ENCODE results near the gene TCP11L2. TPM values are rescaled to one million over a fixed set of nuclear protein-coding genes. Genes with fewer than 3 reads are reported as not detected.

Gene TCP11L2
- total and polyA plus RNA-seq, 2 of the 13 experiments (the other 11 are each of a cell fraction or from before 2014, with no cell fraction given) = 4.6 to 24.1 TPM

DNA sequence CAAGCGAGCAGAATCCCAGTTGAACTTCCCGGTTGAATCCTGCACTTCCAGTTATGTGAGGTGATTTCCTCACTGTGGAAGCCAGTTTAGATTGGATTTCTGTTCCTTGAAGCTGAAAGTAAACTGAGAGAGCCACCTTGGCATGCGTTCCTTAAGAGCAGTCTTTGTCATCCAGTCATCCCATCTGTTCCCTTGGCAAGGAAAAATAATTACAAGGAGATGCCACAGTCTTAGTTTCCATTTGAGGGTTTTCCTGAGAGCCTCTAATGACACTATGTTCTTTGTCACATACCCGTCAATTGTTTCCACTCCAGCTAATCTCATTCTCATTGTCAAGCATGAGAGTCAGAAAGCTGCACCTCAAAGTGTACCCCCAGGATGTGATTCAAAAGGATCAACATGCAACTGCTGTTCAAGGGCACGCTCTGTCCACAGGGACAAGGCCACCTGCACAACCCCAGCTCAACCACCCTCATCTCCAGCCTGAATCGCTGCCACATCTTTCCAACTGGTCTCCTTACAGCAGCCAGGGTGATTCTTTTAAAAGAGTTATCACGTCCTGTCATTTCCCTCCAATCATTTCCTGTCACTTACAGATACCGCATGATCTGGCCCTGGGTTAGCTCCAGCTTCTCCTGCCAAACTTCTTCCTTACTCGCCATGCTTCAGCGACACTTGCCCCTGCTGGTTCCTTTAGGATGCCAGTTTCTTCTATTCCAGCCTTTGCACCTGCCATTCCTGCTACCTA is 18.0 kb upstream of the TCP11L2 start (continued):
- TF ChIP-seq, protein P1, sequence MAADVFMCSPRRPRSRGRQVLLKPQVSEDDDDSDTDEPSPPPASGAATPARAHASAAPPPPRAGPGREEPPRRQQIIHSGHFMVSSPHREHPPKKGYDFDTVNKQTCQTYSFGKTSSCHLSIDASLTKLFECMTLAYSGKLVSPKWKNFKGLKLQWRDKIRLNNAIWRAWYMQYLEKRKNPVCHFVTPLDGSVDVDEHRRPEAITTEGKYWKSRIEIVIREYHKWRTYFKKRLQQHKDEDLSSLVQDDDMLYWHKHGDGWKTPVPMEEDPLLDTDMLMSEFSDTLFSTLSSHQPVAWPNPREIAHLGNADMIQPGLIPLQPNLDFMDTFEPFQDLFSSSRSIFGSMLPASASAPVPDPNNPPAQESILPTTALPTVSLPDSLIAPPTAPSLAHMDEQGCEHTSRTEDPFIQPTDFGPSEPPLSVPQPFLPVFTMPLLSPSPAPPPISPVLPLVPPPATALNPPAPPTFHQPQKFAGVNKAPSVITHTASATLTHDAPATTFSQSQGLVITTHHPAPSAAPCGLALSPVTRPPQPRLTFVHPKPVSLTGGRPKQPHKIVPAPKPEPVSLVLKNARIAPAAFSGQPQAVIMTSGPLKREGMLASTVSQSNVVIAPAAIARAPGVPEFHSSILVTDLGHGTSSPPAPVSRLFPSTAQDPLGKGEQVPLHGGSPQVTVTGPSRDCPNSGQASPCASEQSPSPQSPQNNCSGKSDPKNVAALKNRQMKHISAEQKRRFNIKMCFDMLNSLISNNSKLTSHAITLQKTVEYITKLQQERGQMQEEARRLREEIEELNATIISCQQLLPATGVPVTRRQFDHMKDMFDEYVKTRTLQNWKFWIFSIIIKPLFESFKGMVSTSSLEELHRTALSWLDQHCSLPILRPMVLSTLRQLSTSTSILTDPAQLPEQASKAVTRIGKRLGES (CRISPR knock-in tag; IDR thresholded peaks at IDR 0.05; ENCODE audit: borderline replicate concordance) = no peak
- TF ChIP-seq HNF1A (IDR thresholded peaks at IDR 0.05; ENCODE audit: low read depth) = peak; percentile 52; the same call in 1 of the 2 replicates
- TF ChIP-seq HNF1A (CRISPR knock-in tag; IDR thresholded peaks at IDR 0.05; ENCODE audit: borderline replicate concordance) = peak; percentile 63; the same call in 1 of the 2 replicates
- TF ChIP-seq PLRG1 (conservative IDR thresholded peaks at IDR 0.05) = no peak
- TF ChIP-seq FOXJ3 (CRISPR knock-in tag; IDR thresholded peaks at IDR 0.05; ENCODE audit: borderline replicate concordance) = peak; percentile 69; the same call in 1 of the 2 replicates
- peak; percentile 85 for TF ChIP-seq ZNF205 (CRISPR knock-in tag; IDR thresholded peaks at IDR 0.05)
- TF ChIP-seq SOX5 (CRISPR knock-in tag; IDR thresholded peaks at IDR 0.05; ENCODE audit: borderline replicate concordance) = peak; percentile 100
- no peak for TF ChIP-seq ZNF24 (IDR thresholded peaks at IDR 0.05)
- no peak for TF ChIP-seq GTF2F1 (IDR thresholded peaks at IDR 0.05; ENCODE audit: low read length)
- no peak for TF ChIP-seq HNRNPH1 (optimal IDR thresholded peaks at IDR 0.05; ENCODE audit: low read depth, low read length)
- no peak for TF ChIP-seq E2F1 (CRISPR knock-in tag; IDR thresholded peaks at IDR 0.05)
- TF ChIP-seq PRDM15 (CRISPR knock-in tag; IDR thresholded peaks at IDR 0.05) = no peak
- TF ChIP-seq ZNF83 (CRISPR knock-in tag; IDR thresholded peaks at IDR 0.05; ENCODE audit: borderline replicate concordance) = no peak
- no peak for TF ChIP-seq ZNF713 (CRISPR knock-in tag; IDR thresholded peaks at IDR 0.05)
- no peak for TF ChIP-seq TOE1 (CRISPR knock-in tag; IDR thresholded peaks at IDR 0.05)
- peak; percentile 53; the same call in 1 of the 2 replicates for TF ChIP-seq ZNF274 (CRISPR knock-in tag; IDR thresholded peaks at IDR 0.05)
- no peak for TF ChIP-seq PRPF4 (IDR thresholded peaks at IDR 0.05; ENCODE audit: low read depth, low read length, poor library complexity, severe bottlenecking)
- no peak for TF ChIP-seq NFYC (CRISPR knock-in tag; IDR thresholded peaks at IDR 0.05)
